Activated T-cell treated with anti-CD3 and anti-CD28 coated beads for 4 hours (primary cell): ENCODE data around the gene PRR12.
"Not testable (repeated sequence)": the region's sequence is repeated elsewhere in the genome, so short reads cannot be mapped to it uniquely, and the experiment has no call there.

Experiments
- DNase-seq: peaks from one replicate; pipeline ENCODE4 v3.0.0-alpha.2; 2020

PRR12 gene

DNA sequence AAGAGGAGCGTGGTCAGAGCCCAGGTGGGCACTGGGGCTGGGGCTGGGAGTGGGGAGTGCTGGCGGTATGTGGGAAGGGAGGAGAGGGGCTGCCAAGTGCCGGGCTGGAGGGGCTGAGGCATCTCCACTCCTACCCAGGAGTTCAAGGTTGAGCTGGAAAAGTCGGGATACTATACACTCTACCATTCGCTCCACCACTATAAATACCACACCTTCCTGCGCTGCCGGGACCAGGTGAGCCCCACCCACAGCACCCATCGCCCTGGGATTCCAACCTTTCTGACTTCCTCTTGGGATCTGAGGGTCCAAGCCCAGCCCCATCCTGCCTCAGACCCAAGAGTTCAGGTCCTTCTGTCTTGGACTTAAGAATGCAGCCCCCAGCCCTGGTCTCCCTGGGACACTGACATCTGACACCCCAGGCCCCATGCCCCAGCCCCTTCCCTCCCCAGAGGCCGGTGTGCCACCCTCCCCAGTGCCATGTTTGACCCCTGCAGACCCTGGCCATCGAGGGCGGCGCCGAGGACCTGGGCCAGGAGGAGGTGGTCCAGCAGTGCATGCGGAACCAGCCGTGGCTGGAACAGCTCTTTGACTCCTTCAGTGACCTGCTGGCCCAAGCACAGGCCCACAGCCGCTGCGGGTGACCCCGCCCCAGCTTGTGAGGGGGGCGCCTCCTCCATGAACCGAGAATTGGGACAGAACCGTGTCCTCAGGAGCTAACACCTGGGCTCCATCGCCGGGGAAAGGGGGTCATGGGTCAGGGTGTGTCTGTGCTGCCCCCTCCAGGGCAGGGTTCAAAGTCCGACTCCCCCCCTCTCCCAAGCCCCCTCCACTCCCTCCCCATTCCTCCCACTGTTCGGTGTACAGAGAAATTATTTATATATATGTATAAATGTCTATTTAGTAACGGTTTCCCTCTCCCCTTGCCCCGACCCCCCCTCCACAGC is 34.3 kb downstream of the PRR12 start:
- no peak for DNase-seq

DNA sequence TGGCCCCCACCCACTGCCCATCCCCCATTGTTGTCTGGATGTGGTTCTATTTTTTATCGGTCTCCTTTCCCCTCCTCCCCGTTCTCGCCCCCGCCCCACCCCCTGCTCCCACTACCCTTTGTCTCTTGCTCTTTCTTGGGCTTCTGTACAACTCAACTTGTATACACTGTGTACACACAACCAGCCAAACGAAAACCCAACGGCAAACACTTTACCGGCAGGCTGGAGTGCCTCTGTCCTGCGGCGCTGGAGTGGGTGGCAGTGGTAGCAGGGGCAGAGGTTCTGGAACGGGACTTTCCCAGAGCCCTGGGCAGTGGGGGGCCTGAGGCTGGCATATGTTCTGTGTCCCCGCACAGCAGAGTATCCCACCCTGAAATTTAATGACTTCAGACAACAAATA is 35.2 kb downstream of the PRR12 start:
- no peak for DNase-seq

DNA sequence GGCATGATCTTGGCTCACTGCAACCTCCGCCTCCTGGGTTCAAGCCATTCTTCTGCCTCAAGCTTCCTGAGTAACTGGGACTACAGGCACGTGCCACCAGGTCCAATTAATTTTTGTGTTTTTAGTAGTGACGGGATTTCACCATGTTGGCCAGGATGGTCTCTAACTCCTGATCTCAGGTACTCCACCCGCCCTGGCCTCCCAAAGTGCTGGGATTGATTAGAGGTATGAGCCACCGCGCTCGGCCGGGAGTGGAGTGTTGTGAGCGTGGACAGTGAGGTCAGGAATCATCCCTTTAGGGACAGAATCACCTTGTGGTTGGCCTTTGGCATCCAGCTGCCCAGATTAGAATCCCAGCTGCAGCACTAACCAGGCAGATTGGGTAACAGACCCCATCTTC is 38.7 kb downstream of the PRR12 start:
- DNase-seq = no peak

DNA sequence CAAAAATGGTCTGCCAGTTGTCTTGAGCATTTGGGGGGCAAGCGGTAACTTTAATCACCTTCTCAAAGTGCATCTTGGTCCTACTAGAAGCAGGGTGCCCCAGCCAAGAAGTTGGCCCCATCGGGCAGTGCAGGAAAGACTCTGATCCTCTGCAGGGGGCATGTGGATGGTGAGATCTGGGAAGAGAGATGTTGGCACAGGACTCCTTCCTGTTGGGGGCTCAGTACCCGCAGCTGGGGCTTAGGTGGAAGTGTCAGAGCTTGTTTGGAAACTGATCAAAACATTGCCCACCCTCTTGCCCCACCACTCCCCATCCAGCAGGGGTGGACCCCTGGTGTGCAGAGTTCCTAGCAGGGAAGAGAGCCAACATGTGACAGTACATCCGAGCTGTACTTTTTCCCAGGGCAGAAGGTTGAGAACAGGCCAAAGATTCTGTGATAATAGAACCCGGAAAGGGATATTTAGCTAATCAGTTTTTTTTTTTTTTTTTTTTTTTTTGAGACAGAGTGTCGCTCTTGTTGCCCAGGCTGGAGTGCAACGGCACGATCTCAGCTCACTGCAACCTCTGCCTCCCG is 40.1 kb downstream of the PRR12 start:
- no peak for DNase-seq

DNA sequence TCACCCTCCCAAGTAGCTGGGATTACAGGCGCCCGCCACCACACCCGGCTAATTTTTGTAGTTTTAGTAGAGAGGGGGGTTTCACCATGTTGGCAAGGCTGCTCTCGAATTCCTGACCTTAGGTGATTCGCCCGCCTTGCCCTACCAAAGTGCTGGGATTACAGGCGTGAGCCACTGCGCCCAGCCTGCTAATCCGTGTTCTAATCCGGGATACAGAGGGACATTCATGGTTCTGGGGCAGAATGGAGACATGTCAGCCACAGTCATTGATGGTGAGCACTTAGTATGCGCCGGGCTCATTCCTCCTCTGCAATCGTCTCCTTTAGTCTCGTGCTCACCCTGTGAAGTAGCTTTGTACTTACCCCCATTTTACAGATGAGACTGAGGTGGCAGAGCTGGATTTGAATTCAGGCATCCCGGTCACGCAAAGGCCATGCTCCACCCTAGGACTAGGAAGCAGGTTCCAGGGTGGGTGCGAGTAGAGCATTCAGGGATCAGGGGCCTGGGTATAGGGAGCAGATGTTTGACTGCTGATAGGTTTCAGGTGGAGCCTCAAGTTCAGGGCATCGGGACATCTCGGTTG is 40.7 kb downstream of the PRR12 start:
- DNase-seq = no peak

DNA sequence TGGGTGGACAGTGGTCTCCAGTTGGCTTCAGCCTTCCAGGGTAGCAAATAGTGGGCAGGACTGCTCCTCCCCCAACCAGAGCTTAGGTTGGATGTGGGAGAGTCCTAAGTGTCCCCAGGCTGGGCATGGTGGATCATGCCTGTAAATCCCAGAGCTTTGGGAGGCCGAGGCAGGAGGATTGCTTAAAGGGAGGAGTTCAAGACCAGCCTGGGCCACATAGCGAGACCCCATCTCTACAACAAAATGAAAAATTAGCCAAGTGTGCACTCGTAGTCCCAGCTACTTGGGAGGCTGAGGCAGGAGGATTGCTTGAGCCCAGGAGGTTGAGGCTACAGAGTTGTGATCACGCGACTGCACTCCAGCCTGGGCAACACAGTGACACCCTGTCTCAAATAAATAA is 41.6 kb downstream of the PRR12 start:
- no peak for DNase-seq

DNA sequence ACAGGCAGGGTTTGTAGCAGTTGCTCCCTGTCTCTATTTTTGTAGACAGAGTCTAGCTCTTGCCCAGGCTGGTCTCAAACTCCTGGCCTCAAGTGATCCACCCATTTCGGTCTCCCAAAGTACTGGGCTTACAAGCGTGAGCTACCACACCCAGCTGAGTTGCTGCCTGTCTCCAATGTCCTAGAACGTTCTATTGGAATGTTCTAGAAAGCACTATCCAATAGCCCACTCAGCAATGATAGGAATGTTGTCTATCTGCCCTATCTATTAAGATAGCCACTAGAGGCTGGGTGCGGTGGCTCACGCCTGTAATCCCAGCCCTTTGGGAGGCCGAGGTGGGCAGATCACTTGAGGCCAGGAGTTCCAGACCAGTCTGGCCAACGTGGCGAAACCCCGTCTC is 42.3 kb downstream of the PRR12 start:
- not testable (repeated sequence) for DNase-seq

DNA sequence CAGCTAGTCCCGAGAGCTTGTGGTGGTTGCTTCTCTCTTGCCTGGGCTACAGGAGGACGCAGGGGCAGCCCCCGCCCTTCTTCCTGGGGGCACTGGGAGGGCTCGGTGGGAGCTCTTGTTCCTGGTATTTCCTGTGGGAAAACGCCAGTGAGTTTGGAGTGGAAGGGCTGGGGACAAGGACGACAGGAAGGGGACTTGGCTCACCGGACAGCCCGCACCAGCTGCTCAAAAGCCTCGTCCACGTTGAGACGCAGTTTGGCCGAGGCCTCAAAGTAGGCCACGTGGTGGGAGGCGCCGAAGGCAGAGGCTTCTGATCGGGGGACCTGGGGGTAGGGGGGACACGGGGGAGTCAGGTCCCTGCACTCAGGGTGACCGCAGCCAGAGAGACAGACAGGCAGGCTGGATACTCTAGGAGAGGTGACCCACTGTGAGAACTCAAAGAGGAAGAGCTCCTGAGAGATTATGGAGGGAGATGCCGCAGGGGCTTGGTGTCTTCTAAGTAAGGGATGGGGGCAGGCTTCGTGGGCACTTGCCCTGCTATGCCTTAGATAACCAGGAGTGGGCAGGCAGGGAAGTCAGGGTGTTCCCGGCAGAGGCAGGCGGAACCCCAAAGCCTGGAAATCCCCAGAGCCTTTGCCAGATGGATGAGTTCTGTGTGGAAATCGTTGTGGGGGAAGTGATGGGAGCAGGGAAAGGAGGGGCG is 44.7 kb downstream of the PRR12 start:
- no peak for DNase-seq

DNA sequence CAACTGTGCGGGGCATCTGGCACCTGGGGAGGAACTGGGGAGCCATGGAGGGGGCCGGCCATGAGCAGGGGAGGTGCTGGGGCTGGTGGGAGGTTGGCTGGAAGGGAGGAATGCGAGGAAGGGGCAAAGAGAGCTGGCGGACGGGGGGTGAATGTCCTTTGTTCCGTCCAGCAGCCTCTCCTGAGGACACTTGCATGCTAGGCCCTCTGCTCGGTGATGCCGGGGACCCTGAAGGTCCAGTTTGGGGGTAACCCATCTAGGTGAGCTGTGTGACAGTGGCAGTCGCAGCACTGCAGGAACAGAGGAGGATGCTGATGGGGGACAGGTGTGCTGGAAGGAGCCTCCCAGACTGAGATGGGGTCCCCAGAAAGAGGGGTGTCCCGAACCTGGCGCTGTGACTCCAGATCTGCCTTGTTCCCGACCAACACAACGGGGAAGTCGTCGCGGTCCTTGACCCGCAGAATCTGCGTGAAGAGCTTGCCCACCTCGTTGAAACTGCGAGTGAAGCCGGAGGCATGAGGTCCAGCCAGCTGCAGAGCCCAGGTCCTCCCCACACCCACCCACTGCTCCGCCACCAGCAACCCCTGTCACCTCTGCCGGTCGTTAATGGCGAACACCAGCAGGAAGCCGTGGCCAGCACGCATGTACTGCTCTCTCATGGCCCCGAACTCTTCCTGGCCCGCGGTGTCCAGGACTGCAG is 45.4 kb downstream of the PRR12 start:
- no peak for DNase-seq

DNA sequence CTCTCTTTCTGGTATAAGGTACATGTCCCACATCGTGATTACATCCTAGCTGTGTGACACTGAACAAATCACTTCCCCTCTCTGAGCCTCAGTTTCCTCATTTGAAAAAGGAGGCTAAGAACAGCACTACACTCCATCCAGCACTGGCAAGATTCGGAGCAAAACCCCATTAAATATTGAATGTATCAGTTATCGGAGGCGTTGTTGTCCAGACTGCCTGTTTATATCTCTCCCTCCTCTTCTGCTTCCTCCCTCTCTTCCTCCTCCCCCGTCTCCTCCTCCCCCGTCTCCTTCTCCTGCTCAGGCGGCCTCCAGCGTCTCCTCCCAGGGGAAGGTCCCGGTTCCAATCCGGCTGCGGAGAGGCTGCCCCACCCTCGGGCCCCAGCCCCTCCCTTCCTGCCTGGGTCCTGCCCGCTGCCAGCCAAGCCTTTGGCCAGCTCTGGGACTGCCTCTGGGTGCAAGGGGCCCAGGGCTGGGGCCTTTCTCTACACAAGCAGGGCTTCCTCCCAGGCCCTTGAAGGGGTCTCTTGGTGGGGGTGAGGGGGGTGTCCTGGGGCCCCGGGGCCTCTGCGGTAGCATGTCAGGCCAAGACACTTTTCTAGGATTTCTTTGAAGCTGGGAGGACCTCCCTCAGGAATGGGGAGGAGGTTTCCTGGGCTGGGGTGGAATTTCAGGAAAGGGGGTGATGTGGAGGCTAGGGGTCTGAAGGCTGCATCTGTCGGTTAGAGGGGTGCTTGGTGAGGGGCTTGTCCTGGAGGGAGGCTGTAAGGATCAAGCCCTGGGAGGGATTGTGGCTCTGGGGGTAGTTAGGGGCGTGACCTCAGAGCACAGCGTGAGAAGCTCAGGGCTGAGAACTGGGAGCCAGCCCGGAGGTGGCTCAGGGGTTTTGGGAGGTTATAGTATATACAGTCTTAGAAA is 47.1 kb downstream of the PRR12 start:
- no peak for DNase-seq

DNA sequence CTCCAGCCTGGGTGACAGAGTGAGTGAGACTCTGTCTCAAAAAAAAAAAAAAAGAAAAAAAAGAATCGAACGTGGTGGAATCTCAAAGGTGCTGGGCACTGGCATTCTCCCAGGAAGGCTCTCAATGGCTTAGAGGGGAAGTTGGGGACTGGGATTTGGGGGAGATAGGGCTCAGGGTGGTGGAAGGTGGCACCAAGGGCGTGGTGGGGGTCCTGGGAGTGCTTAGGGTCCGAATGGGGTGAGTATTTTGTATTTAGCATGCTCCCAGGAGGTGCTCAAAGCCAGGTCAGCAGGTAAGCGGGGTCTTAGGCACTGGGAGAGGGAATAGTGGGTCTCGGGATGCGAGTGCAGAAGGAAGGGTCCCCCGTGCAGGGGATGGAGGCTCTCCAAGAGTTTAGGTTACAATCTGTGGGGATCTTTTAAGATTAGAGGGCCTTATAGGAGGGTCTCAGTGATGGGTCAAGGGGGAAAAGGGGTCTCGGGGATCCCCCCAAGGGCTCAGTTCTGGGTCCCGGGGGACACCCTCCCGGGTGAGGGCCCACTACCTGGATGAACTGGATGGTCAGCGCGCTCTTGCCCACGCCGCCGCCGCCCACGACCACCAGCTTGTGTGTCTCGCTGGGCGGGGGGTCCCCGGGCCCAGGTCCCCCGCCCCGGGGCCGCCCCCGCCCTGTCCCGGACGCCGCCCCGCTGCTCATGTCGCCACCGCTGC is 48.6 kb downstream of the PRR12 start:
- DNase-seq = no peak

DNA sequence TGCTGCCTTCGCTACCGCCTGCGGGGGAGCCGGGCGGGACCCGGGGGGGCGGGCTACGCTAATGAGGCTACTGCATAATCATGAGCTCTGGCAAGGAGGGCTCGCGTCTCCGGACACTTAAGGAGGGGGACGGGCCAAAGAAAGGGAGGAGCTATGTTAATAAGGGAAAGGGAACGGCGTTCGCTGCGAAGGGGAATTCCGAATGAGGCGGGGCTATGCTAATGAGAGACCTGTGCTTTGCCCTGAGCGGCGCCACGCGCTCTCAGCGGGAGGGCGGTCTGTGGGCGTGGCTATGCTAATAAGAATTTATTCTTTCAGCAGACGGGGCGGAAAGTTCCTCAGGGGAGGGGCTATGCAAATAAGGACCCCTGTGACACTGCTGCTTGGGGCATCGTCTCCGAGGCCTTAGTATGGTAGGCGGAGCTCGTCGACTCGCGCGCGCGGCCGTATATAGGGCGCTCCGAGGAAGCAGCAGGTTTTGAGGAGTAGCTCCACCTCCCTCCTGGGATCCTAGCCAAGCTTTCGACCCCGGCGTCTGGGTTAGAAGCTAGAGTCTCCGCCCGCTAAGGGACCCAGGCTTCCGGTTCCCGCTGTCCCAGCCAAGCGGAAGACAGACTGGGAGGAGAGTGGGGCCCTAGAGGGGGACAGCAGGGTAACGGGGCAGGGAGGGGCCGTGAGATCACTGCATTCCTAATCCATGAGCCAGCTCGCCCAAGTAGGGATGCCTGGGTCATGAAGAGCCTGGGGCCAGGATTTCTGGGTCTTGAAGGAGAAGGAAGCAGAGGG is 49.3 kb downstream of the PRR12 start, which contains the start of gene RRAS:
Gene RRAS, minus strand, starts transcription at position 31 of the 786 bp plus-strand sequence. CDS start 45 bp downstream, outside the sequence.
- peak; percentile 99 for DNase-seq

DNA sequence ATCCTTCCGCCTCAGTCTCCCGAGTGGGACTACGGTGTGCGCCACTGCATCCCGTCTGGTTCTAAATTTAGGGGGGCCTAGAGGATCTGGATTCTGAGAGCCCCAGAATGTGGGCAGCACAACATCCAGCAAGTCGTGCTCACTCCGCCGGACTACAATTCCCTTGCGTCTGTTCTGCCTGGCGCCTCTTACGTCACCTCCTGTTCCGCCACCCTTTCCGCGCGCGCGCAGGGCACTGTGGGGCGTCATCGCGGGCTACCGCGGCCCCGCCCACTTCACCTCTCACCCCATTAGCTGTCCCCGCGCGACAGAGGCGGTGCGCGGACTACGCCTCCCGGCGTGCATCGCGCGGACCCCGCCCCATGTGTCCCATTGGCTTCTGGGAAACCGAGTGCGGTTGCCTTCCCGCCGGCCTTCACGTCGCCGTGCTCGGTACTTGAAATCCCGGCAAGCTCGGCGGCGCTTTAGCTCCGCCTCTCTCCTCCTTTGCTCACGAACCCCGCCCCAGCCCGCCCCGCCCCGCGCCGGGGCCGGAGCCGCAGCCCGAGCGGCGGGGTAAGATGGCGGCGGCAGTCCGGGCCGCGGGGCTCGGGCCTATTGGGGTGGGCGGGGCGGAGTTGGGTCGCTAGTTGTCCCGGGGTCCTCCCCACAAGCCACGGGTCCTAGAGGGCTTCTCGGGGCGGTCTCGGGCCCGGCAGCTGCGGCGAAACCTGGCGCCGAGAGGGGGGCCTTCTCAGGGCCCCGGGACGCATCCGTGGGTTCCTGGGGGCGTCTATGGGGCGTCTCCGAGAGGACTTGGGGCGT is 50.9 kb downstream of the PRR12 start, which contains the start of gene SCAF1:
Gene SCAF1, plus strand, starts transcription at position 522 of the 804 bp plus-strand sequence. CDS start 2,818 bp downstream, outside the sequence.
- peak; percentile 97 for DNase-seq

DNA sequence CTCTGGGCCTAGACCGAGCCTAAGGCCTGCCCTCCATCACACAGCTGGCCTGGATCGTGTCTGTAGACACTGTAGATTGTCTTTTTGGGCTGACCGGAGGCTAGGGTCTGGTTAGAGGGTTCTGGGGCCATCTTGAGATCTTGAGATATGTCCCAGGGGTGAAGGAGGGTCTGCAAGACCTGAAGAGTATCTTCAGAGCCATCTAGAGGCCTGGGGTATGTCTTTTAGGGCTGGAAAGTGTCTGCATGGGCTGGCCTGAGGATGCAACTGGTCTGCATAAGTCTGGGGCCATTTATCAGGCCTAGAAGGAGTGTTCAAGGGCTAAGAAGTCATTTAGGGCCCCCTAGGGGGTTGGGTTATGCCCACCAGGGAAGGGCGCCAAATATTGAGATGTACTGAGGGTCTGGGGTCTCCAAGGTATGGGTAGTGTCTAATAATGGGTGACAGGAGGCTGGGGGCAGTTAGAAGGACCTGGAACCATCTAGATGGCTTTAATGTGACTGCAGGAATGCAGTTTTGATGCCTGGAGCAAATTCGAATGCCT is 51.6 kb downstream of the PRR12 start:
- DNase-seq = no peak

DNA sequence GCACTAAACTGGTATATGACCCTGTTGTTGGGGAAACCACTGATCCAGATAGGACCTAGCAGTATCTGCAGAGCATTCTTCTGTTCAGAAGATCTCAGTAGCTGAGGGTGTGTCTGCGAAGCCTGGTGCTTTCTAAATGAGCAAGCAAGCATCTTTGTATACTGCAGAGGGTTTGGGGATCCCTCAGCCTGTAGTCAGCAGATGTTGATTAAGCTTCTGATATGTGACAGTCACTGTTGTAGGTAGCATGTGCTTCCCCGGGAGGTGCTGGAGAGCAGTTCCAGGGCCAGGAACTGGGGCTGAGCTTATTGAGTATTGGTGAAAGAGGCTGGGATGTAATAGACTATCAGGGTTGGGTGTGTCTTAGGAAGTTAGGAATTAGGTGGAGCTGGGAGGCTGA is 52.5 kb downstream of the PRR12 start:
- no peak for DNase-seq

DNA sequence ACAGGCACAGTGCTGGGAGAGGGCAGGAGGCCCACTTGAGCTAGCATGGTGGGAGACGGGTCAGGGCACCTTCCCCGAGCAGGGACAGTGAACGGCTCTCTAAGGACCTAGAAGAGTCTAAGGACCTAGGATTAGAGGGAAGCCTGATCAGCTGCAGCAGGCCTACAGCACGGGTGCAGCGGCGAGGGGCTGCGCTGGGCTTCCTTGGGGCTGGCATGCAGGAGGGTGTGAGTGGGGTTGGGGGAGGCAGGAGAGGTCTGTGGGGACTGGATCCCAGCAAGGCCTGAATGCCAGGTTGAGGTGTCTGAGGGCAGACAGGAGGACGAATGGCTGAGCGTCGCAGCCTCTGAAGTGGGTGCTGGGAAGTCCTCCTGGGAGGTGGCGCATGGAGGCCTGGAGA is 54.6 kb downstream of the PRR12 start:
- DNase-seq = no peak

DNA sequence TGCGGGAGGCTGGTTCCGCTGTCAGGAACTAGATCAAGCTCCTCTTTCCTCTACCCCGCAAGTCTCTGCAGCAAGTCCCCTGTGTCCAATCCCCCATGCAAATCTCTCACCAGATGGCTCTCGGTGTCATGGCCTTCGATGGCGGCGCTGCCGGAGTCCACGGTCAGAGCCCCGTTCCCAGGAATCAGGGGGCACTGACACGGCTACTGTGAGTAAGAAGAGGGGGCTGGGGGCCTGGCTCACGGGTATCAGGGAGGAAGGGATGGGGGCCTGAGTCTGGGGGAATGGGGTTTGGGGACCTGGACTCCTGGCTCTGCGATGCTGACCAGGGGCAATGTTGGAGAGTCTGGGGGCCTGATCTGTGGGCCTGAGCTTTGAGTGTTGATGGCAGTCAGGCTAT is 55.0 kb downstream of the PRR12 start:
- DNase-seq = no peak

DNA sequence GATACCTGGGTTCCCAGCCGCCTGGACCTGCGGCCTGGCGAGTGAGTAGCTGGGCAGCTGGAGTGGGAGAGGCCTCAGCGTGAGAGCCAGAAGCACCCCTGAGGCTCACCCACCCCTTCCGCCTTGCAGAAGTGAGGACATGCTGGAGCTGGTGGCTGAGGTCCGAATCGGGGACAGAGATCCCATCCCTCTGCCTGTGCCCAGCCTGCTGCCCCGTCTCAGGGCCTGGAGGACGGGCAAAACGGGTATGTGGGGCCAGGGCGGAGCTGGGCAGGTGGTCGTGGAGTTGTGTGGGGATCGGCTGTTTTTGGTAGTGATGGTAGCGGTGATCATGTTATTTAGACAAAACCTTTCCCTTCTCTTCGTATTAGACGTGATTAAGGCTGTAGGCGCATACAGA is 55.6 kb downstream of the PRR12 start:
- DNase-seq = no peak
